CD14-positive monocyte (primary cell): Measurements from ENCODE around the gene SLC12A7. TPM values are rescaled to one million over a fixed set of nuclear protein-coding genes. Genes with fewer than 3 reads are reported as not detected.

Experiments
- DNase-seq, 3 donors: peaks; one replicate each; pipeline ENCODE4 v3.0.0-alpha.2; 2011 to 2022
- H2AFZ ChIP-seq: 2 replicates; pipeline ENCODE4 v1.6.0; 2012; ENCODE audit warnings: mild to moderate bottlenecking, low read depth, low read length, inconsistent platforms; ENCODE audit not compliant: insufficient read depth, poor library complexity, severe bottlenecking
- H3K27ac ChIP-seq, 2 donors: 1 replicate in 1 of 2; 2 replicates in 1 of 2; pipeline ENCODE4 v1.5.1; 2012 to 2013; ENCODE audit warnings: low read length in 2 of 2, control low read depth in 1 of 2, inconsistent platforms in 1 of 2, low read depth in 1 of 2, mild to moderate bottlenecking in 1 of 2
- H3K27me3 ChIP-seq, 2 donors: one replicate each; pipeline versions ENCODE4 v1.6.0 to v1.6.1; 2011 to 2013; ENCODE audit warnings: low read length in 2 of 2; ENCODE audit not compliant: control insufficient read depth in 2 of 2, insufficient read depth in 2 of 2
- H3K36me3 ChIP-seq, 2 donors: replicated peaks in 1 of 2; 1 replicate in 1 of 2; 2 replicates in 1 of 2; pipeline versions ENCODE4 v1.5.1 to v1.6.1; 2012 to 2013; ENCODE audit warnings: low read length in 2 of 2, control low read depth in 1 of 2, inconsistent platforms in 1 of 2, mild to moderate bottlenecking in 1 of 2; ENCODE audit not compliant: insufficient read depth in 2 of 2, control insufficient read depth in 1 of 2
- H3K4me1 ChIP-seq, 2 donors: 1 replicate in 1 of 2; 2 replicates in 1 of 2; pipeline versions ENCODE4 v1.5.1 to v1.6.1; 2012 to 2013; ENCODE audit warnings: low read length in 2 of 2, control low read depth in 1 of 2, inconsistent platforms in 1 of 2, mild to moderate bottlenecking in 1 of 2, moderate library complexity in 1 of 2; ENCODE audit not compliant: insufficient read depth in 2 of 2, control insufficient read depth in 1 of 2
- H3K4me2 ChIP-seq: replicated peaks from 2 replicates; pipeline ENCODE3; 2012; ENCODE audit warnings: low read length, moderate library complexity, mild to moderate bottlenecking; ENCODE audit not compliant: poor library complexity, severe bottlenecking; ENCODE audit errors: extremely low read depth
- H3K4me3 ChIP-seq, 3 experiments: fragments of 200-600 bp in 1 of 3; sonication (generic) in 1 of 3; replicated peaks in 1 of 3; 1 replicate in 2 of 3; 2 replicates in 1 of 3; pipeline ENCODE4 v1.5.1; 2011 to 2013; ENCODE audit warnings: low read length in 3 of 3, mild to moderate bottlenecking in 3 of 3, control low read depth in 2 of 3, low read depth in 2 of 3, inconsistent platforms in 1 of 3, moderate library complexity in 1 of 3
- H3K79me2 ChIP-seq: 2 replicates; pipeline ENCODE4 v1.6.0; 2012; ENCODE audit warnings: mild to moderate bottlenecking, control low read depth, inconsistent platforms, low read length, moderate library complexity; ENCODE audit not compliant: insufficient read depth
- H3K9ac ChIP-seq: 2 replicates; pipeline ENCODE4 v1.6.0; 2017; ENCODE audit warnings: low read length, mild to moderate bottlenecking; ENCODE audit not compliant: insufficient read depth, poor library complexity, severe bottlenecking
- H3K9me3 ChIP-seq, 2 donors: replicated peaks in 1 of 2; 1 replicate in 1 of 2; 2 replicates in 1 of 2; pipeline versions ENCODE4 v1.5.1 to v1.6.1; 2012 to 2013; ENCODE audit warnings: low read length in 2 of 2, control low read depth in 1 of 2; ENCODE audit not compliant: control insufficient read depth in 1 of 2, insufficient read depth in 1 of 2
- H4K20me1 ChIP-seq: 2 replicates; pipeline ENCODE4 v1.6.0; 2012; ENCODE audit warnings: mild to moderate bottlenecking, low read length, control low read depth, moderate library complexity; ENCODE audit not compliant: insufficient read depth
- H3K27ac Mint-ChIP-seq, 7 donors: one replicate each; pipeline ENCODE4 v1.8.0; 2020; ENCODE audit warnings: mild to moderate bottlenecking in 7 of 7, mixed read lengths in 7 of 7, moderate library complexity in 6 of 7, inconsistent platforms in 2 of 7
- H3K27me3 Mint-ChIP-seq, 3 donors: one replicate each; pipeline ENCODE4 v1.8.0; 2021 to 2022; ENCODE audit warnings: low read depth in 3 of 3, mild to moderate bottlenecking in 3 of 3, mixed read lengths in 3 of 3, moderate library complexity in 3 of 3, inconsistent platforms in 1 of 3
- H3K36me3 Mint-ChIP-seq, 2 donors: one replicate each; pipeline ENCODE4 v1.8.0; 2020; ENCODE audit warnings: mixed read lengths in 2 of 2, inconsistent platforms in 1 of 2, mild to moderate bottlenecking in 1 of 2
- H3K4me1 Mint-ChIP-seq: one replicate; pipeline ENCODE4 v1.8.0; 2020; ENCODE audit warnings: mild to moderate bottlenecking, mixed read lengths
- H3K4me3 Mint-ChIP-seq, 2 donors: one replicate each; pipeline ENCODE4 v1.8.0; 2020; ENCODE audit warnings: mild to moderate bottlenecking in 2 of 2, mixed read lengths in 2 of 2, moderate library complexity in 1 of 2
- H3K9me3 Mint-ChIP-seq, 7 donors: one replicate each; pipeline ENCODE4 v1.8.0; 2020 to 2022; ENCODE audit warnings: mixed read lengths in 7 of 7, mild to moderate bottlenecking in 6 of 7, moderate library complexity in 6 of 7, inconsistent platforms in 2 of 7
- WGBS: methylation state at CpG from one replicate; pipeline ENCODE4 v1.1.5; 2013; ENCODE audit warnings: missing lambda C conversion rate; ENCODE audit not compliant: insufficient coverage; 5-methylcytosine and 5-hydroxymethylcytosine counted together
- intact Hi-C, 2 donors: fragments of 100-400 bp; cut with micrococcal nuclease; formaldehyde crosslinking; loops; one replicate each; pipeline versions ENCODE4 v1.15.0 to v1.15.1; 2023
- polyA plus RNA-seq, 3 donors: library from polyadenylated mRNA; depleted of rRNA in 1 of 3; unstranded in 2 of 3; stranded (reverse) in 1 of 3; fragments of 300-500 nt in 2 of 3; fragments of >200 nt in 1 of 3; fragmentation: Illumina TruSeq in 2 of 3; gene quantifications; 1 replicate in 2 of 3; 2 replicates in 1 of 3; pipeline ENCODE4 v1.2.3, GENCODE V29; 2012 to 2021
- TF ChIP-seq, protein P1 (sequence below): fragments of 200-600 bp; IDR thresholded peaks from one replicate; pipeline ENCODE4 v1.8.0; 2022; ENCODE audit warnings: antibody characterized with exemption, mild to moderate bottlenecking

Gene SLC12A7
- polyA plus RNA-seq, 3 donors, result 8.2 to 31.2 (median 12.5) TPM

GRCh38 chr5:1094670-1095190, 17.1 kb downstream of the SLC12A7 start:
- H3K36me3 ChIP-seq, result peaks cover 27 to 45% of the 10 kb centered on the region in 2 donors
- no peak for DNase-seq
- no peak overlapping the region for H2AFZ ChIP-seq
- TF ChIP-seq, protein P1, sequence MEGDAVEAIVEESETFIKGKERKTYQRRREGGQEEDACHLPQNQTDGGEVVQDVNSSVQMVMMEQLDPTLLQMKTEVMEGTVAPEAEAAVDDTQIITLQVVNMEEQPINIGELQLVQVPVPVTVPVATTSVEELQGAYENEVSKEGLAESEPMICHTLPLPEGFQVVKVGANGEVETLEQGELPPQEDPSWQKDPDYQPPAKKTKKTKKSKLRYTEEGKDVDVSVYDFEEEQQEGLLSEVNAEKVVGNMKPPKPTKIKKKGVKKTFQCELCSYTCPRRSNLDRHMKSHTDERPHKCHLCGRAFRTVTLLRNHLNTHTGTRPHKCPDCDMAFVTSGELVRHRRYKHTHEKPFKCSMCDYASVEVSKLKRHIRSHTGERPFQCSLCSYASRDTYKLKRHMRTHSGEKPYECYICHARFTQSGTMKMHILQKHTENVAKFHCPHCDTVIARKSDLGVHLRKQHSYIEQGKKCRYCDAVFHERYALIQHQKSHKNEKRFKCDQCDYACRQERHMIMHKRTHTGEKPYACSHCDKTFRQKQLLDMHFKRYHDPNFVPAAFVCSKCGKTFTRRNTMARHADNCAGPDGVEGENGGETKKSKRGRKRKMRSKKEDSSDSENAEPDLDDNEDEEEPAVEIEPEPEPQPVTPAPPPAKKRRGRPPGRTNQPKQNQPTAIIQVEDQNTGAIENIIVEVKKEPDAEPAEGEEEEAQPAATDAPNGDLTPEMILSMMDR, result no peak
- Mint-ChIP-seq H3K4me3 (no peak overlapping the region), H3K36me3 (peaks cover 36 to 38% of the 10 kb centered on the region in 2 donors), H3K27ac (peak overlapping the region in 2 of 7 donors; percentile 70 to 73), H3K4me1 (peaks cover 5% of the 10 kb centered on the region), H3K27me3 (peaks cover 0 to 4% (median 0%) of the 10 kb centered on the region in 3 donors), H3K9me3 (no peaks in the 10 kb centered on the region)
- H3K27me3 ChIP-seq, result no peaks in the 10 kb centered on the region
- no peak overlapping the region for H3K27ac ChIP-seq
- no peaks in the 10 kb centered on the region for H3K79me2 ChIP-seq
- no peaks in the 10 kb centered on the region for H3K4me1 ChIP-seq
- H3K4me2 ChIP-seq, result no peak overlapping the region
- intact Hi-C loops, result no loop called here
- H3K9me3 ChIP-seq, result no peaks in the 10 kb centered on the region
- peaks cover 93% of the 10 kb centered on the region for H4K20me1 ChIP-seq
- WGBS, result 96% methylated on average over 11 of the region's 21 CpGs
- H3K9ac ChIP-seq, result no peak overlapping the region
- no peak overlapping the region for H3K4me3 ChIP-seq

DNA sequence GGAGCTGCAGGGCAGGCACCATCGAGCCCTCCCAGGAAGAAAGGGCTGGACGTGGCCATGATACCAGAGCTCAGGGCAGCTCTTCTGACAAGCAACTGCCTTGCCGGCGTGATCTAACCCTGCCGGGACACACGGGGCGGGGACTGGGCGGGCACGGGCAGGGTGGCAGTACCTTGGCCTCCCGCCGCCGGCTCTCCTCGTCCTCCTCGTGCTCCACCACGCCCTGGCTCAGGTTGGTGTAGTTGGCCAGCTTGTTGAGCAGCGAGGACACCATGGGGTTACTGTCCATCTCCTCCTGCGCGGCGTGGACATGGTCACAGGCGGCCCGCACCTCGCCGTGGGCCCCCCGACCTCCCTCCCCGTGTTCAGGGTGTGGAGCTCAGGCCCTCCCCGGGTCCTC, 18.5 kb downstream of the SLC12A7 start:
- H3K4me1 ChIP-seq, result no peaks in the 10 kb centered on the region
- no peaks in the 10 kb centered on the region for H3K27me3 ChIP-seq
- H3K27ac Mint-ChIP-seq, result no peak overlapping the region

More for the DNA sequence above, 18.5 kb downstream of the SLC12A7 start:
- peaks cover 27 to 52% of the 10 kb centered on the region in 2 donors for H3K36me3 ChIP-seq
- Mint-ChIP-seq H3K36me3 (peaks cover 44 to 50% of the 10 kb centered on the region in 2 donors), H3K27me3 (peaks cover 0 to 4% (median 3%) of the 10 kb centered on the region in 3 donors), H3K9me3 (no peaks in the 10 kb centered on the region), H3K4me1 (peaks cover 5% of the 10 kb centered on the region), H3K4me3 (no peak overlapping the region)
- no peak for DNase-seq
- WGBS, result 97% methylated on average over 25 of the region's 26 CpGs
- no peak overlapping the region for H2AFZ ChIP-seq
- no peak overlapping the region for H3K4me3 ChIP-seq
- H3K27ac ChIP-seq, result no peak overlapping the region
- no peak overlapping the region for H3K4me2 ChIP-seq
- H4K20me1 ChIP-seq, result peaks cover 88% of the 10 kb centered on the region
- TF ChIP-seq, protein P1, result no peak
- no peak overlapping the region for H3K9ac ChIP-seq
- no peaks in the 10 kb centered on the region for H3K9me3 ChIP-seq
- no peaks in the 10 kb centered on the region for H3K79me2 ChIP-seq
- intact Hi-C loops, result no loop called here
